HG02852 (cell line): ENCODE data around the gene SMAD2.
"Not testable (repeated sequence)": the region's sequence is repeated elsewhere in the genome, so short reads cannot be mapped to it uniquely, and the experiment has no call there.

Experiments
- ATAC-seq: cut with Tn5 transposase; IDR thresholded peaks from one replicate; pipeline ENCODE4 v1.9.1; 2021; ENCODE audit warnings: mild to moderate bottlenecking, moderate library complexity; ENCODE audit not compliant: unreplicated experiment

The SMAD2 gene

DNA sequence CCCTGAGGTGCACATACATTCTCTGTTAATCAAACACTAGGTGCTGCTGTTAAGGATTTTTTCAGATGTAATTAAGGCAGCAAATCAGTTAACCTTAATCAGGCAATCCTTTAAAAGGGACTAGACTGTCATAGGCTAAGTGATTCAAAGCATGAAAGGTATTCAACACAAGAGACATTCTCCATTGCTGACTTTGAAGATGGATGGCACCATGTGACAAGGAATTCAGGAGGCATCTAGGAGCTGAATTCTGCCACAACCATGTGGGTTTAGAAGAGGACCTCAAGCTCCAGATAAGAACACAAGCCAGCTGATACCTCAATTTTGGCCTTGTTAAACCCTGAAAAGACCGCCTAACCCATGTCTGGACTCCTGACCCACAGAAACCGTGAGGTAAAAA lies 84.0 kb downstream of the SMAD2 start:
- ATAC-seq = no peak

DNA sequence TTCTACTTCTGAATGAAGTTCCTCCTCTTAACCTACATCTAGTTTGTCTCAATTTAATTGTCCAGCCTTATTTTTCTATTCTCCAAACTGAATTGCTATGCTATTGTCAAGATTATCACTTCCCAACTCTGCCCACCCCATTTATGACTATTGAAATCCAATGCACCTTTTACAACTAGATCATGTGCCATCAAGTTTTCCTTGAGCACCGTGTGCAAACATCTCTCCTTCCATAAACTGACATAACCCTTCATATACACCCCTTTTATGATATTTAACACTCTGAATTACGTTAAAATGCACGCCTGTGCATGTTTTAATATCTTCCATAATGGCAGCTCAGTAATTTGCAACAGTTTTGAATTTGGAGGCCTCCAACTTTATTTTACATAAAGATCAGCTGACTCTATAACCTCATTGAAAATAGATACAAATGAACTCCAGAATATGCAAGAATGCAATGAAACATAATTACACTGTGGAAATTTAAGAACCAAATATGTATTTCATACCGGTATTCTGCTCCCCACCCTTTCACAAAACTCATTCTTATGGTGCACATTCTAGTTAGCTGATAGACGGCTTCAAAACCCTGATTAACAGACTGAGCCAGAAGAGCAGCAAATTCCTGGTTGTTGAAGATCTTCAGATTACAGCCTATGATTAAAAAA lies 85.5 kb downstream of the SMAD2 start:
- ATAC-seq = no peak

DNA sequence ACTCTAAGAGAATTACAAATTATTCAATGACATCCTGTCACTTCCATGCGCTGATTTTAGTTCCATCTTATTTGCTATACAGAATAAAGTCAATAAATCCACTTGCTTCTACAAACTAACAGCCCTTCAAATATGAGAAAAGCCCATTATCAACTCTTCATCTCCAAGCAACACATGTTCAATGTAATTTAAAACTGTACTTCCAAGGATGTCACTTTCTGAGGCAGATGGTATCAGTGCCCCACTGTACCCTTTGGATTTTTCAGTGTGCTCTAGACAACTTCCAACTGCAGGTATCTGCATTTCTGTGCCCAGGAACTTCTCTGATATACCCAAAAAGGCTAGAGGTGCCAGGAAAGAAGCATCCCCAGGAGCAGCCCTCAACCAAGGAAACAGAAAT lies 87.6 kb downstream of the SMAD2 start:
- ATAC-seq = no peak

DNA sequence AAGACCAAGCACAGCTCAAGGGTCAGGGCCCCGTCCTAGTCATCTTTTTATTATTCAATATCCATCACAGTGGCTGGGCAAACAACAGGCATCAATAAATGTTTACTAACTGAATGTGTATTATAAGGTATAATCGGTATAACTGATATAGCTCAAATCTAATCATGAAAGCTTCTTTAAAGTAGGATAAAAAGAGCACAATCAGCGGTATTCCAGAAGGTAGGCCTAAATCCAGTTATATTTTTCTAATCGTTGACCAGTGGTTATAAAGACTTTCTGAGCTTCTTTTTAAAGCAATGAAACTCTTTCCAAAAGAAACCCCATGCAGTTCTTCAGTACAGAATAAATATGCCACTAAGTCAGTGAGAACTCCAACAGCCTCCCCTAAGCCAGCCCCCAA lies 92.1 kb downstream of the SMAD2 start:
- no peak for ATAC-seq

DNA sequence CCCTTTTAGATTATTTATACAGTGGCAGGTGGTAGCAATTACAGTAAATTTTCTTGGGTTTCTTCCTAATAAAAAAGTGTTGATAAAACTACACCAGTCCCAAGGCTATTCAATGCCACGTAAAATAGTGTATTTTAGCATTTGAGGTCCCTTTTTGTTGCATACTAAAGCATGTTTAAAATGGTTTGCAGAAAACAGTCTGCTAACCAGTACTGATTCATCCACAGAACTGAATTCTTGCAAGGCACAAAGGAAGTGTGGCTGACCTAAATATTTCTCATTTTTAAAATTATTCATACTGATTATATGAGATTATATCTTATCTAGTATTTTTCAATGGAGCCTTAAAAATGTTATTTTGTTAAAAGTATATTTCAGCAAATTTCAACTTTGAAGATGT lies 98.1 kb downstream of the SMAD2 start:
- ATAC-seq = no peak

DNA sequence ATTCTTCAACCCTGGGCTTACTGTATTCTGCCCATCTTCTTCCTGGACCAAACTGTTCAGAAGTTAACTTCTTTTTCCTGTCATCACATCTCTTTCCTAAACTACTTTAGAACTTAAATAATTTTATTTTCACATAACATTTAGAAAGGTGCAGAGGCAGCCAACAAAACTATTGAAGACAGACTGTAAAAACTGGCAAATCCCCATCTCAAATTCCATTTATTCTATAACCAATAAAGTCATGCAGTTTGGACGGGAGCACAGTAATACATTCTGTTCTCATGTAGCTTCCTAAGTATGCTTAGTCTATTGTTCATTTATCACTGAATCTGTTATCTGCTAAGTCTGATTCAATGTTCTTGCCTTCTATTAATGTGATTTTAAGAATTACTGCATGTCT lies 99.1 kb downstream of the SMAD2 start:
- no peak for ATAC-seq

DNA sequence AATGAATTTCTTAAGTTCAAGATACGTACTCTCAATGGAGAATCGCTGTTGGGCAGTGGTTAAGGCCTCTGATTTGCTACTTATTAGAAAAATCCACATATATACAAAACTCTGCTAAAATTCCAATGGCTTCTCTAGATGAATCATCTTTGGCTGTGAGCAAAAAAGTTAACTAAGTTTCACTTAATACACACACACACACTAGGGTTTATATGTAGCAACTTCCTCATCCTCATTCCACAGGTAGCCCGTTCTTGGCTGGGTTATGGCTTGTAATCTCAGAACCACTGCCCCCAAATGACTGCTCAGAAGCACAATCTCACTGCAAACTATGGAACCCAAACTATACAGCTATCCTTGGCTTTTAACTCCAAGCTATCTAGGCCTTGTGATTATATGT lies 99.7 kb downstream of the SMAD2 start:
- ATAC-seq = no peak

DNA sequence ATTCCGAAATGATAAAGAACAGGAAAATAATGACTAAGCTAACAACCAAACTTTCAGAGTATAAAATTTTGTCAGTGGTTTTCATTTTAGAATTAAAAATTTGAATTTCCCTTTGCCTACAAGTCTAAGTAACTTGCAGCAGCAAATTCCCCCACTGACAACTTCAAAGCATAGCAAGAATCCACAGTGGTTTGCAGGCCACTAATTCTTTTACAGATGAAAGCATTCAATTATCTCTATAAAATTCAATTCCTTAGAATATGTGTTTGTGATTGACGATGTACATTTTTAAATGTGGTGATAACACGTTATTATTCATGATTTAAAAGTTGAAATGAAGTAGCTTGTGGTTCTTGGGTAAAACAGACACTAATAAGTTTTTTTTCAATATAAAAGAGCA lies 100.6 kb downstream of the SMAD2 start:
- ATAC-seq = no peak

DNA sequence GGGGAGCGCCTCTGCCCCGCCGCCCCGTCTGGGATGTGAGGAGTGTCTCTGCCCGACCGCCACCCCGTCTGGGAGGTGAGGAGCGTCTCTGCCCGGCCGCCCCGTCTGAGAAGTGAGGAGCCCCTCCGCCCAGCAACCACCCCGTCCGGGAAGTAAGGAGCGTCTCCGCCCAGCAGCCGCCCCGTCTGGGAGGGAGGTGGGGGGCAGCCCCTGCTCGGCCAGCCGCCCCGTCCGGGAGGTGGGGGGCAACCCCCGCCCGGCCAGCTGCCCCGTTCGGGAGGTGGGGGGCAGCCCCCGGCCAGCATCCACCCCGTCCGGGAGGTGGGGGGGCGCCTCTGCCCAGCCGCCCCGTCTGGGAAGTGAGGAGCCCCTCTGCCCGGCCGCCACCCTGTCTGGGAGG lies 102.4 kb downstream of the SMAD2 start:
- not testable (repeated sequence) for ATAC-seq

DNA sequence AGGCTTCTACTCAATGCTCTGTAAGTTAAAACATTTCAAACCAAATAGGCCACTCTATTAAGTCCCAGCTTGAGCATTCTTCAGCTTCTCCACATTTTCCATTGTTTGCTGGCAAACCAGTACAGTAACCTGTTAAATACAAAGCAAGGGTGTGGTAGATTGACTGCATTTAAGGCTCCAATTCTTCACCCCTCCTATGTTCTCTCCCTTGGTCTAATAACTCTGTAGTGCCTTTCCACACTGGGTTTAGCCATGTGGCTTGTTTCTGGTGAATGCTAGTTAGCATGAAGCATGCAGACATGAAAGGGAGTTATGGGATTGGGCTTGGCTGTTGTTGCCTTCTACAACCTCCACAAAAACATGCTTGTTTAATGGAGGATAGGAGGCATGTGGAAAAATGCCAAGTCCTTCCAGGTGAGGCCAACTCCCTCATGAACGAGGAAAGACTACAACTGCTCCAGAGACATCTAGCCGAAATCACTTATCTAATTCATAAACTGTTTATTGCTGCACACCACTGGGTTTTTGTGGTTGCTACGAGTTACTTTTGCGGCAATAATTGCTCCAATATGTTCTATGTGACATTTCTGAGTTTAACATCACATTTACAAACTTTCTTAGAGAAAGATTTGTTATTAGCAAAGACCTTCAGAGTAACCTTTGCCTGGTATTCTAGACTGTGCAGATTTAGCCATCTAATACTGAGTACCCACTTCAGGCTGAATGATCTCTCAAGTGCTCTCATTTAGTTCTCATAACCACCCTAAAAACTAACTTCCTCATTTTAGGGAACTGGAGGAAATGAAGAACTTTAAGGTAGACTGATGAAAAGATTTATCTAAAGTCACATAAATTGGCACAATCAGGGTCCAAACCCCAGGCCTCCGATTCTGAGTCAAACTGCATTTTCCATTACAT lies 104.0 kb downstream of the SMAD2 start:
- ATAC-seq = no peak

DNA sequence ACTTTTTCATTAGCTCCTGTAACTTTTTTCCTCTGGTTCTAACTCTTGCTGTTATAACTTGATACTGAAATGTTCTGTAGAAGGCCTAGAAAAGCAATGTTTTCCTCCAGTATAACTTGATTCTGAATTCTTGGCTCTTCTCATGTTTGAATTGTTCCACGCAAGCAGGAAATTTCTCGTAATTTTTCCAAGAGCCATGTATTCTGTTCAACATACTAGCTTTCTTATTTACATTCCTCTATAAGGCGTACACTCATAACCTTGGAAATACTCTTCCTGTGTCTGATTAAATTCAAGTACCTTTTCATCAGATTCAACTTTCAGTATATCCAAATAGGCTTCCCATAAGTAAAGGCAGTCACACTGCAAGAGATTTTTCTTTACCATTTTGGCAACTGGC lies 109.1 kb downstream of the SMAD2 start:
- ATAC-seq = no peak

DNA sequence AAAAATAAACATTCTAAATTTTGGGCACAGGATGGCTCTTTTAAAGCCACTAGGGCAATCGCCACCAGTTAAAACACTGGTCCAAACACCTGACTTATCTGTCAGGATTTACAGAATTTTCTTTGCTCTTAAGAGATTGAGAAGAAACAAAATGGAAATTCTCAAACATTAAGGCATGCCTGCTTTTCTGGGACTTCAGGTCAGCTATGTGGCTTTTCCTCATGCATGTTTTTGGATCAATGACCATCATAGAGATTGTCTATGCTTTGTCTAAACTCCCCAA lies 112.7 kb downstream of the SMAD2 start:
- no peak for ATAC-seq

DNA sequence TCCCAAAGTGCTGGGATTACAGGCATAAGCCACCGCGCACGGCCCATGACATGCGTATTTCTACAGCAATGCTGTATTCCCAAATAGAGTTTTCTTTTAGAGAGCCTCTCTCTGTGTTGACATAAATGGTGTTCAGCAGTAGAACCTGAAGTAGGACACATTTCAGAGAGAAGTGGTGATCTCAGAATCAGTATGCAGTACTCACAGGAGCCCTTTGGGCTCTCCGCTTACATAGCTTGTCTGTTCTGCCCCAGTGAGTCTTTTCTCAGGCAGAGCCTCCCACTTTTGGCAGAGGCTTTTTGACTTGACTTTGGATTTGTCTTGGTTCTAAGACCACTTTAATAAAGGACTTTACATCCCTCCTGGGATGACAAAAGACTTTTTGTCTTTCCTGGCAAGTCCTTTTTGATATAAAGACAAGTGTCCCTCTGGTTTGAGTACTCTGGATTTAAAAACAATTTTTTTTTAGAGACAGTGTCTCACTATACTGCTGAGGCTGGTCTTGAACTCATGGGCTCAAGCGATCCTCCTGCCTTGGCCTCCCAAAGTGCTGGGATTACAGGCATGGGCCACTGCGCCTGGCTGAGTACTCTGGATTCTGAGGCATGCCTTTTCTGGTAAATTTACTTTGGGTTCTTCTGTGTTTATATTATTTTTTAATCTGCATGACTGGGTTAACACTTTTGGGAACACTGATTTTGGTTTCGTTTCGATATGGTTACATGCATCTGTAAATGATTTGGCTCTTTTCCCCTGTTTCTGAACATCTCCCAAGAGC lies 113.3 kb downstream of the SMAD2 start:
- no peak for ATAC-seq

DNA sequence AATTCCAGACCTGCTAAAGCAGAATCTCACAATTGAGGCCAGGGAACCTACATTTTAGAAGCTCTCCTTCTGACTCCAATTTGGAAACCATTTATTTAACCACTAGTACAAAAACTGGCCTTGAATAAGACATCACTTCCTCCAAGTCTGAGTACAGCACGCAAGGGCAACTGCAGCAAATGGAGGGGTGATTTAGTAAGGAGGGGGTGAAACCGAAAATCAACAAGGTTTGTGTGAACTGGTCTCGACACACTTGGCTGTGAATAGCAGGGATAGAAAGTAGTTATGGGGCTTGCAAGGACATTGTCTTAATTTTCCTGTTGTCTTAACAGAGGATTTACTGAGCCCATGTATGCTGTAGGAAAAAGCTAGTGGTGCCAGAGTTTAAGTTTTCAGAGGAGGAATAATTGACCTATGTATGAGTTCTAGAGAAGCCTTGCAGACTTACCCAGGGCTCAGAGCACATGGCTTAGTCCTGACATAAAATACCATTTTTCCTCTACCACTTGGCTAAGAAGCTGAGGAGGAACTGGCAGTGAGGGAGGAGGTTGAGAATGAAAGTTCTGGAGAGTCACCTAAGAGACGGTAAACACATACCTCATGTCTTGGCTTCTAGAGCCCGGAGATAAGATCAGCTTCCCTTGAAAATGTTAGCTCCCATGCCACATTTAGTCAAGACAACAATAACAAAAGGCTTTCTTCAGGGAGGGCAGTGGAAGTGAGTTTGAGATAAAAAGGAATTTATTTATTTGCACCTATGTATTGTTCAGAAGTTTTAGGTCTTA lies 114.8 kb downstream of the SMAD2 start:
- ATAC-seq = no peak

DNA sequence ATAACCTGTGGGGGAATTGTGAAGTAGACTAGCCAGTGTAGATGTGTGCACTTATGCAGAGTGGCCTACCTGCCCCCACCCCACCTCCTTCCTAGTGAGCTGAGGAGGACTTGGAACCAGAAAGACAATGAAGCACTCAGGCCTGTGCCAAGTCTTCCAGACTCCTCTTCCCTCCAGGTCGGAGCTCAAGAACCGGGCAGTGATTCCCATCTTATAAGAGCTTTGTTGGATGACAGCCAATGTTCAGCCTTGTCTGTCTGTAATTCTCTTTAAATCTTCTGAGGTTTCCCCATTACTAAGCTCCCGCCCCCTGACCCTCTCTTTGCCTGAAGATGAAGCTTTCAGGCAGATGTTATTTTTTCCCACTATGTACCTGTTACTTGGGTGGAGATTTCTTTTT lies 121.0 kb downstream of the SMAD2 start:
- ATAC-seq = no peak

DNA sequence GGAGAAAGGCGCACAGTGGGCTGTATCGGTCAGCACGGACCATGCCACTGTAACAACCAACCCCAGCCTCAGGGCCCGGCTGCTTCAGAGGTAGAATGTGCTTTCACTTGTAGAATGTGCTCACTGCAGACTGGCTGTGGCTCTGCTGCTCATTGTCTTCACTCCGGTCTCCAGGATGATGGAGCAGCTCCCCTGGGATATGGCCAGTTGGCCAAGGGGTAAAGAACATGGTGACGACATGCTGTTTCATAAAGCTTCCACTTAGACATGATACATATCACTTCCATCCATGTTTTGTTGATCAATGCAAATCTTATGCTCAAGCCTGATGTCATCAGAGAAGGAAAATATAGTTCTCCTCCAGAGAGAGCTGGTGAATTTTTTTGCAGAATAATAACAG lies 127.7 kb downstream of the SMAD2 start:
- no peak for ATAC-seq

DNA sequence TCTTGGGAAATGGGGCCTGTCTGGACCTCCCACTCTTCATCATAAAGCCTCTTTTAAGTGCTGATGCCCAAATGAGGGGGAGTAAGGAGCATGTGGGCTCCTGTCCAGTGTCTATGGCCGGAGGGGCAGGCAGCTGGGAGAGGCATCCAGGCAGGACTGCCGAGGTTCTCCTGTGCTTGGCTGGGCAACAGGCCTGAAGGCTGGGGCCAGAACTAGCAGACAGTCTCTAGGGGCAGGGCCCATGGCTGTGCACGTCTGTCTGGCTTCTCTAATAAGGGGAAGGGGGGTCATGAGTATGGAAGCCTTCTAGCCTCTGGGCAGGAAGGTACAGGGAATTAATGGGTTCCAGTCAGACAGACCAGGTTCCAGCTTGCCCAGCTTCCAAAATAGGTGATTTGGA lies 128.6 kb downstream of the SMAD2 start:
- no peak for ATAC-seq

DNA sequence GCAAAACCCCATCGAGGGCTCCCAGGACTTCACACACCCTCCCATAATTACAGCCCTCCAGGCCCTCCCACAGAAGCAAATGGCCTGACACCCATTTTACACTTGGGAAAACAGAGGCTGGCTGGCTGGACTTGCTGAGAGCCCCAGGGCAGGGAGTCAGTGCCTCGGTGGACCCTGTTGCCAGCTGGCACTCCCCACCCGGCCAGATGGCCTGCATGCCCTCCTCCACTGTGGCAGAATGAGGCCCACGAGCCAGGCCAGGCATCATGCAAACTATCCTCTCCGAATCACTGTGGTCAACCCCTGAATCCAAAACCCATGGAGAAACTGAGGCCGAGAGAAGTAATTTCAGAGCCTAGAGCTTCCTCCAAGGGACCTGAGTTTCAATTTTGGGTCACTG lies 129.7 kb downstream of the SMAD2 start:
- no peak for ATAC-seq

DNA sequence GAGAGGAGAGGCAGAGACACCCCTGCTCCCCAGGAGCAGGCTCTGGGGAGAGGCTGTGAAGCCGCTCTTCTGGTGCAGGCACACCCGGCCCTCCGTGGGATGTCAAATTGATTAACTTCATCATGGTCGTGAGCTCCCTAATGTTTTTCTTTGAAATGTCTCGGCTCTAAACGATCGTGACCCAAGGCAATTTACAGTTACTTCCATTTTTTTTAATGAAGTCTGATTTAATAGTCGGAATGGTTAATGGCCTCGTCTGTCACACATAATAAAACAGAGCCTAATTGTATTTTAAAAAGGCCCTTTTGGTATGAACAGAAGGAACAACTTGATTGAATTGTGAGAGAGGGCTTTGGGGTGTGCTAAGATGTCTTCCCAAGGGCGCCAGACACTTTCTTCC lies 130.2 kb downstream of the SMAD2 start:
- no peak for ATAC-seq

DNA sequence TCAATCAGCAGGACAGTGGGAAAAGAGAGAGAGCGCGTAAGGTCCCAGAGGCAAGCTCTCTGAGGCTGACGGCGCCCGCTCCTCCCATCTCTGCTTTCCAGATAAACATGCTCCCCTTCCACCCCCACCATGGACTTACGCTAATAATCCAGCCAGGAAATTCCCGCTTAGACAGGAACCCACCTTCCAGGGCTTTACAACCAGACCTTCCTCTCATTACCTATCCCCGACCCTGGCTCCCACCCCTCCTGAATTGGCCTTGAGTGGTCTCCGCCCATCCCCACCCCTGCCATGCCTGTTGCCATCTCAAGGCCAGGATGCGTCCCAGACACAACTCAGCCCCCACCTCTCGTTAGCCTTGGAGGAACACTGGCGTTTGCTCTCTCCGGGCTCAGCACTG lies 131.1 kb downstream of the SMAD2 start:
- no peak for ATAC-seq

DNA sequence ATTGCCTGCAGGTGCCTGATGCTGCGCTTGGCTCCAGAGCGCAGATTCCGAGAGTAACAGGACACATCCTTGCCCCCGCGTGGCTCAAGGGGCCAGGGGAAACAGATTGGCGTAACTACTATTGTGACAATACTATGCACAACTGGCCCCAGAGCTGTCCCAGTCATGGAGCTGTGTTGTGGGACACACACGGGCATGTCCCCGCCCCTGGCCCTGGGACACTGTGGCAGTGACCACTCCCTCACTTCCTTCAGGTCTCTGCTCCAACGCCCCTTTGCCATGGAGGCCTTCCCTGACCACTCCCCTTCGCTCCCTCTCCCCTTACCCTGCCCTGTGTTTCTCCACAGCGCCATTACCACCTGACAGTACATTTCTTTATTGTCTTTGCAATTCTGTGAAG lies 132.1 kb downstream of the SMAD2 start:
- no peak for ATAC-seq
